H1 (cell line): ENCODE measurements around the gene VWA3B. TPM values are rescaled to one million over a fixed set of nuclear protein-coding genes. Genes with fewer than 3 reads are reported as not detected.

ENCODE experiments used
- CTCF ChIA-PET: fragments of 300-600 bp; sonication (Branson Sonifier 250); formaldehyde crosslinking; loops from one replicate; lab custom pipeline; 2021; ENCODE audit not compliant: partially characterized antibody; lab: Charles Lee
- POLR2A ChIA-PET: fragments of 300-600 bp; sonication (Branson Sonifier 250); formaldehyde crosslinking; loops from one replicate; lab custom pipeline; 2021; ENCODE audit warnings: inconsistent platforms; ENCODE audit not compliant: partially characterized antibody; lab: Charles Lee
- DNase-seq, 2 experiments: peaks; one replicate each; pipeline versions ENCODE4 v3.0.0 to v3.0.0-alpha.2; 2010 to 2022; ENCODE audit warnings: low spot score in 2 of 2, low read depth in 1 of 2, mixed read lengths in 1 of 2
- FAIRE-seq: peaks from 2 replicates; lab custom pipeline; 2011; peaks lifted over from hg19 to GRCh38; lab: Jason Lieb, UNC
- H2AFZ ChIP-seq: 2 replicates; pipeline ENCODE4 v1.8.1; 2012; ENCODE audit warnings: low read length, inconsistent platforms
- H2AK5ac ChIP-seq: 2 replicates; pipeline ENCODE4 v1.6.1; 2013; ENCODE audit warnings: low read depth, low read length
- H2BK120ac ChIP-seq: replicated peaks from 2 replicates; pipeline ENCODE3; 2013; ENCODE audit warnings: low read depth, low read length, inconsistent platforms
- H2BK12ac ChIP-seq: 2 replicates; pipeline ENCODE4 v1.6.1; 2013; ENCODE audit warnings: low read depth, low read length
- H2BK15ac ChIP-seq: 2 replicates; pipeline ENCODE4 v1.6.1; 2013; ENCODE audit warnings: low read length
- H2BK20ac ChIP-seq: 2 replicates; pipeline ENCODE4 v1.6.1; 2013; ENCODE audit warnings: low read length
- H2BK5ac ChIP-seq: 2 replicates; pipeline ENCODE4 v1.6.1; 2013; ENCODE audit warnings: low read depth, low read length
- H3K14ac ChIP-seq: 2 replicates; pipeline ENCODE4 v1.6.1; 2013; ENCODE audit warnings: inconsistent platforms; ENCODE audit not compliant: insufficient read length
- H3K18ac ChIP-seq: 2 replicates; pipeline ENCODE4 v1.6.1; 2013; ENCODE audit warnings: low read length; ENCODE audit errors: extremely low read depth
- H3K23ac ChIP-seq: 2 replicates; pipeline ENCODE4 v1.6.1; 2013; ENCODE audit warnings: inconsistent platforms; ENCODE audit not compliant: insufficient read length
- H3K23me2 ChIP-seq: 2 replicates; pipeline ENCODE4 v1.6.1; 2013; ENCODE audit warnings: low read depth, low read length
- H3K27ac ChIP-seq: 2 replicates; pipeline ENCODE4 v1.6.1; 2011; ENCODE audit warnings: low read depth, low read length, inconsistent platforms
- H3K27me3 ChIP-seq, 4 experiments: replicated peaks in 1 of 4; 1 replicate in 1 of 4; 2 replicates in 3 of 4; pipeline versions ENCODE4 v1.6.1 to v1.8.1; 2011 to 2013; ENCODE audit warnings: low read length in 3 of 4, mild to moderate bottlenecking in 3 of 4, inconsistent platforms in 2 of 4, mixed read lengths in 2 of 4, moderate library complexity in 1 of 4; ENCODE audit not compliant: control insufficient read depth in 3 of 4, insufficient read depth in 3 of 4; ENCODE audit errors: extremely low read depth in 1 of 4
- H3K36me3 ChIP-seq, 4 experiments: 2 replicates each; pipeline versions ENCODE4 v1.6.1 to v1.8.1; 2011 to 2013; ENCODE audit warnings: mild to moderate bottlenecking in 4 of 4, low read length in 3 of 4, moderate library complexity in 2 of 4, control low read depth in 1 of 4, inconsistent platforms in 1 of 4; ENCODE audit not compliant: insufficient read depth in 4 of 4, control insufficient read depth in 2 of 4
- H3K4ac ChIP-seq: replicated peaks from 2 replicates; pipeline ENCODE3; 2013; ENCODE audit warnings: low read length, low read depth, mixed read lengths, inconsistent platforms; ENCODE audit not compliant: insufficient read length
- H3K4me1 ChIP-seq, 4 experiments: replicated peaks in 1 of 4; 1 replicate in 1 of 4; 2 replicates in 3 of 4; pipeline versions ENCODE4 v1.6.1 to v1.8.1; 2011 to 2013; ENCODE audit warnings: low read length in 3 of 4, inconsistent platforms in 2 of 4, mixed read lengths in 1 of 4; ENCODE audit not compliant: insufficient read depth in 4 of 4, control insufficient read depth in 3 of 4
- H3K4me2 ChIP-seq, 2 experiments: 2 replicates each; pipeline versions ENCODE4 v1.6.1 to v1.8.1; 2011 to 2013; ENCODE audit warnings: low read depth in 2 of 2, low read length in 2 of 2, control low read depth in 1 of 2, inconsistent platforms in 1 of 2, mild to moderate bottlenecking in 1 of 2; ENCODE audit not compliant: insufficient read depth in 1 of 2
- H3K4me3 ChIP-seq, 4 experiments: fragments of 200-600, 300-600 bp in 1 of 4; sonication (generic), shearing (Covaris generic), sonication (Bioruptor Twin) in 1 of 4; 2 replicates each; pipeline versions ENCODE4 v1.5.1 to v1.8.1; 2011 to 2016; ENCODE audit warnings: low read length in 4 of 4, low read depth in 3 of 4, control low read depth in 2 of 4, inconsistent platforms in 2 of 4, mild to moderate bottlenecking in 2 of 4, mixed read lengths in 1 of 4, moderate library complexity in 1 of 4; ENCODE audit not compliant: insufficient read depth in 2 of 4; ENCODE audit errors: extremely low read depth in 1 of 4
- H3K56ac ChIP-seq: replicated peaks from 2 replicates; pipeline ENCODE3; 2013; ENCODE audit warnings: low read depth, mild to moderate bottlenecking, mixed read lengths, low read length, inconsistent platforms; ENCODE audit not compliant: insufficient read length
- H3K79me1 ChIP-seq: 2 replicates; pipeline ENCODE4 v1.6.1; 2013; ENCODE audit warnings: low read depth, low read length, control low read depth
- H3K79me2 ChIP-seq, 2 experiments: 2 replicates each; pipeline versions ENCODE4 v1.6.1 to v1.8.1; 2012 to 2013; ENCODE audit warnings: low read length in 2 of 2, mild to moderate bottlenecking in 2 of 2, inconsistent platforms in 1 of 2; ENCODE audit not compliant: insufficient read depth in 2 of 2, control insufficient read depth in 1 of 2
- H3K9ac ChIP-seq, 4 experiments: replicated peaks in 1 of 4; 1 replicate in 1 of 4; 2 replicates in 3 of 4; pipeline versions ENCODE4 v1.6.1 to v1.8.1; 2011 to 2013; ENCODE audit warnings: low read depth in 3 of 4, low read length in 3 of 4, control low read depth in 2 of 4, mild to moderate bottlenecking in 2 of 4, moderate library complexity in 2 of 4, inconsistent platforms in 1 of 4; ENCODE audit errors: extremely low read depth in 1 of 4
- H3K9me3 ChIP-seq, 2 experiments: 2 replicates each; pipeline versions ENCODE4 v1.6.1 to v1.8.1; 2012 to 2013; ENCODE audit warnings: mild to moderate bottlenecking in 2 of 2, moderate library complexity in 2 of 2, control low read depth in 1 of 2, inconsistent platforms in 1 of 2, low read depth in 1 of 2, low read length in 1 of 2, mixed read lengths in 1 of 2; ENCODE audit not compliant: insufficient read depth in 2 of 2
- H4K20me1 ChIP-seq, 2 experiments: replicated peaks in 1 of 2; 2 replicates each; pipeline versions ENCODE3 to v1.8.1; 2011 to 2013; ENCODE audit warnings: inconsistent platforms in 2 of 2, low read length in 2 of 2, mild to moderate bottlenecking in 1 of 2; ENCODE audit not compliant: insufficient read depth in 2 of 2, control insufficient read depth in 1 of 2
- H4K5ac ChIP-seq: 2 replicates; pipeline ENCODE4 v1.6.1; 2013; ENCODE audit warnings: low read length, low read depth, mixed read lengths, inconsistent platforms; ENCODE audit not compliant: insufficient read length
- H4K8ac ChIP-seq: 2 replicates; pipeline ENCODE4 v1.8.0; 2013; ENCODE audit warnings: mild to moderate bottlenecking, moderate library complexity, low read length, inconsistent platforms; ENCODE audit not compliant: insufficient read depth; ENCODE audit errors: extremely low read depth
- H4K91ac ChIP-seq: replicated peaks from 2 replicates; pipeline ENCODE3; 2013; ENCODE audit warnings: low read length, mixed read lengths, inconsistent platforms; ENCODE audit not compliant: insufficient read length
- HDAC2 ChIP-seq, 2 experiments: fragments of 300-600 bp in 1 of 2; sonication (generic) in 1 of 2; IDR thresholded peaks; 2 replicates each; pipeline ENCODE4 v1.6.1; 2011 to 2012; ENCODE audit warnings: low read depth in 2 of 2, low read length in 2 of 2, mild to moderate bottlenecking in 2 of 2, moderate library complexity in 2 of 2, borderline replicate concordance in 1 of 2, inconsistent platforms in 1 of 2
- SUZ12 ChIP-seq: fragments of 200-600 bp; sonication (generic); IDR thresholded peaks from 2 replicates; pipeline ENCODE4 v1.6.1; 2012; ENCODE audit warnings: mild to moderate bottlenecking, inconsistent platforms, low read length, moderate library complexity, mixed read lengths
- WGBS, 2 experiments: shearing (Covaris generic) in 1 of 2; methylation state at CpG; one replicate each; pipeline versions ENCODE4 v1.1.6 to v1.1.7; 2013 to 2015; ENCODE audit warnings: low lambda C conversion rate in 2 of 2, mixed read lengths in 2 of 2, inconsistent platforms in 1 of 2, low coverage in 1 of 2, missing lambda C conversion rate in 1 of 2; ENCODE audit not compliant: insufficient replicate concordance in 2 of 2, insufficient coverage in 1 of 2, insufficient read length in 1 of 2; ENCODE audit errors: extremely low coverage in 1 of 2, missing lambda C conversion rate in 1 of 2; 5-methylcytosine and 5-hydroxymethylcytosine counted together
- polyA plus RNA-seq, 7 experiments: library from polyadenylated mRNA; depleted of rRNA in 3 of 7; stranded (reverse) in 5 of 7; unstranded in 2 of 7; fragments of >200 nt in 5 of 7; fragments of 200-250 nt in 2 of 7; gene quantifications; 1 replicate in 5 of 7; 2 replicates in 1 of 7; 4 replicates in 1 of 7; pipeline versions ENCODE4 v1.2.1 to v1.2.3, GENCODE V29; 2011 to 2013; ENCODE audit warnings: missing spikeins in 2 of 7, mixed read lengths in 2 of 7
- total RNA-seq: library from RNA; stranded (reverse); fragmentation: NEBNext Ultra II Directional; extraction: Animal tissue kit (Norgen Biotek cat#: 25700); gene quantifications from 2 replicates; pipeline ENCODE4 v1.2.1, GENCODE V29; 2021

VWA3B gene
- total and polyA plus RNA-seq, 2 of the 8 experiments (the other 6 are each of a cell fraction or from before 2014, with no cell fraction given), result not detected

DNA sequence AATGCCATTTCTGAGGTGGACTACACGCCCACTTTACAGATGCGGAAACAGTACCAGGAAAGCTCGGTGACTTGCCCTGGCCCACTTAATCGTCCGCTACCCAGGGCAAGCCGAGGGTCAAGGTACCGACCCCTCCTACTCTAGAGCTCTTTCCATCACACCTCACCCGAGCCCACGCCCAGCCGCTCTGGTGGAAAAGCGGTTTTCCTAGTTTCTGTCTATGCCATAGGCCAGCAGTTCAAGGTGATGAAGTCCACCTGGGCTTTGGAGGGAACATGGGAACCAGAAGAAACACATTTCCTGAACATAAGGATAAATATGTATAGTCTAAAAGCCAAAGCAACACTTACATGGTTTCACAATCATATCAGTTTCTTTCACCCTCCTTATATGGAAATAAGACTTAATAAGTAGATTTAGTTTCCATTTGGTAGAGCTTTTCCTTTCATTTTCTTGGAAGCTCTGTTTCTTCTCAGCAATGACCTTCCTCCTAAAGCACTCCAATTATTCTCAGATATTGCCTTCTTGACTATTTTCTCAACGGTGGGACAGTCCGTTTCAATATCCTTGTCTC is 567 bp downstream of the VWA3B start:
- H3K79me2 ChIP-seq, result no peaks in the 10 kb centered on the region
- H3K18ac ChIP-seq, result no peak overlapping the region
- peaks cover 0 to 4% (median under 1%) of the 10 kb centered on the region in 4 experiments; a peak in 1 of 7 replicates for H3K4me1 ChIP-seq
- TF ChIP-seq HDAC2 (IDR thresholded peaks at IDR 0.05; ENCODE audit: borderline replicate concordance in 1 of 2, low read depth in 2 of 2, low read length in 2 of 2) (no peak), SUZ12 (peak; percentile 17; the same call in 1 of the 2 replicates)
- DNase-seq, result no peak
- H2BK5ac ChIP-seq, result no peak overlapping the region
- H3K9ac ChIP-seq, result peak overlapping the region in 2 of 4 experiments; percentile 58 to 64; a peak in 2 of 7 replicates
- H4K91ac ChIP-seq, result no peak overlapping the region
- no peak overlapping the region for H2BK15ac ChIP-seq
- ChIA-PET CTCF (interaction anchor here (0.8 to 1.2 kb wide), 4 partner anchors 12 to 182 kb away, joined by 3 to 4 read pairs (median 4); no protein-coding TSS in a partner anchor), POLR2A (no interaction called here)
- H3K14ac ChIP-seq, result no peak overlapping the region
- H3K23me2 ChIP-seq, result peaks cover 9% of the 10 kb centered on the region; the same call in 1 of the 2 replicates
- no peak overlapping the region for H2BK12ac ChIP-seq
- H4K20me1 ChIP-seq, result no peaks in the 10 kb centered on the region
- no peaks in the 10 kb centered on the region for H3K9me3 ChIP-seq
- H2BK120ac ChIP-seq, result no peak overlapping the region
- H3K23ac ChIP-seq, result no peak overlapping the region
- no peak overlapping the region for H2AK5ac ChIP-seq
- H3K4ac ChIP-seq, result no peak overlapping the region
- WGBS, 2 experiments, result 44% methylated on average over 13 of the region's 13 CpGs; no CpG with 5 or more reads in 1 of the 2 experiments
- H4K5ac ChIP-seq, result no peak overlapping the region
- H2AFZ ChIP-seq, result peak overlapping the region; percentile 59; the same call in 1 of the 2 replicates
- H4K8ac ChIP-seq, result peak overlapping the region; percentile 22; the same call in 1 of the 2 replicates
- H3K4me3 ChIP-seq, result peak overlapping the region; percentile 44 to 71 (median 68)
- H3K36me3 ChIP-seq, result no peaks in the 10 kb centered on the region
- no peak overlapping the region for H2BK20ac ChIP-seq
- no peak overlapping the region for H3K27ac ChIP-seq
- H3K79me1 ChIP-seq, result no peaks in the 10 kb centered on the region
- FAIRE-seq, result no peak
- H3K4me2 ChIP-seq, result peak overlapping the region; percentile 88 to 96
- no peak overlapping the region for H3K56ac ChIP-seq
- peaks cover 9 to 26% (median 23%) of the 10 kb centered on the region in 4 experiments for H3K27me3 ChIP-seq
